Neural progenitor cell (in vitro differentiated cells): ENCODE measurements around the gene EYS. TPM values are rescaled to one million over a fixed set of nuclear protein-coding genes. Genes with fewer than 3 reads are reported as not detected.

Experiments
- DNase-seq: peaks from one replicate; pipeline ENCODE4 v3.0.0-alpha.2; 2016; ENCODE audit warnings: low spot score
- H2AFZ ChIP-seq: fragments of 200-600 bp; sonication (generic); replicated peaks from 2 replicates; pipeline ENCODE4 v1.6.1; 2016; ENCODE audit warnings: antibody characterized with exemption
- H3F3A ChIP-seq: fragments of 200-600 bp; sonication (generic); 2 replicates; pipeline ENCODE4 v1.6.1; 2016; ENCODE audit warnings: antibody characterized with exemption, low read depth
- H3K27ac ChIP-seq: fragments of 200-600 bp; sonication (generic); 2 replicates; pipeline ENCODE4 v1.5.1; 2016; ENCODE audit warnings: mild to moderate bottlenecking
- H3K27me3 ChIP-seq: fragments of 200-600 bp; sonication (generic); 2 replicates; pipeline ENCODE4 v1.6.1; 2016; ENCODE audit warnings: mild to moderate bottlenecking, moderate library complexity
- H3K36me3 ChIP-seq: fragments of 200-600 bp; sonication (generic); 2 replicates; pipeline ENCODE4 v1.5.1; 2016
- H3K4me1 ChIP-seq: fragments of 200-600 bp; sonication (generic); 2 replicates; pipeline ENCODE4 v1.6.1; 2016; ENCODE audit warnings: mixed run types
- H3K4me2 ChIP-seq: fragments of 200-600 bp; sonication (generic); 2 replicates; pipeline ENCODE4 v1.6.1; 2016
- H3K4me3 ChIP-seq: fragments of 200-600 bp; sonication (generic); 2 replicates; pipeline ENCODE4 v1.5.1; 2016
- H3K79me2 ChIP-seq: fragments of 200-600 bp; sonication (generic); 2 replicates; pipeline ENCODE4 v1.6.1; 2016; ENCODE audit warnings: low read depth
- H3K9ac ChIP-seq: fragments of 200-600 bp; sonication (generic); 2 replicates; pipeline ENCODE4 v1.6.1; 2016
- H3K9me3 ChIP-seq: fragments of 200-600 bp; sonication (generic); 2 replicates; pipeline ENCODE4 v1.5.1; 2016; ENCODE audit warnings: low read depth
- H4K20me1 ChIP-seq: fragments of 200-600 bp; sonication (generic); 2 replicates; pipeline ENCODE4 v1.6.1; 2016; ENCODE audit warnings: low read depth
- H3K27ac Mint-ChIP-seq: 3 replicates; pipeline ENCODE4 v1.8.0; 2021; ENCODE audit warnings: mixed read lengths
- H3K27me3 Mint-ChIP-seq: 2 replicates; pipeline ENCODE4 v1.8.0; 2022; ENCODE audit warnings: low read depth, mild to moderate bottlenecking, inconsistent platforms, moderate library complexity, mixed read lengths; ENCODE audit not compliant: insufficient read depth
- H3K36me3 Mint-ChIP-seq: 3 replicates; pipeline ENCODE4 v1.8.0; 2021; ENCODE audit warnings: mixed read lengths
- H3K4me1 Mint-ChIP-seq: 3 replicates; pipeline ENCODE4 v1.8.0; 2021; ENCODE audit warnings: mixed read lengths
- H3K4me3 Mint-ChIP-seq: 3 replicates; pipeline ENCODE4 v1.8.0; 2021; ENCODE audit warnings: mild to moderate bottlenecking, moderate library complexity, mixed read lengths
- H3K9me3 Mint-ChIP-seq: 3 replicates; pipeline ENCODE4 v1.8.0; 2020; ENCODE audit warnings: mixed read lengths
- CTCF ChIP-seq: fragments of 200-600 bp; sonication (generic); IDR thresholded peaks from 2 replicates; pipeline ENCODE4 v1.5.1; 2017; ENCODE audit warnings: antibody characterized with exemption, mild to moderate bottlenecking
- EZH2 ChIP-seq: fragments of 200-600 bp; sonication (generic); IDR thresholded peaks from 2 replicates; pipeline ENCODE4 v1.6.1; 2017; ENCODE audit warnings: antibody characterized with exemption, mild to moderate bottlenecking, moderate library complexity
- EZH2phosphoT487 ChIP-seq: fragments of 200-600 bp; sonication (generic); IDR thresholded peaks from 2 replicates; pipeline ENCODE4 v1.6.1; 2017; ENCODE audit warnings: antibody characterized with exemption
- total RNA-seq: library from RNA; depleted of rRNA; stranded (reverse); fragments of >200 nt; gene quantifications from 2 replicates; pipeline ENCODE4 v1.2.3, GENCODE V29; 2015; ENCODE audit warnings: low replicate concordance

EYS gene
- total RNA-seq, 1 donor from 2014 or later, result not detected

GRCh38 chr6:64213697-64214096, 1493.3 kb downstream of the EYS start:
- no peaks in the 10 kb centered on the region for H3K4me1 Mint-ChIP-seq
- no peaks in the 10 kb centered on the region for H3K27me3 Mint-ChIP-seq
- no peak overlapping the region for H3K4me3 Mint-ChIP-seq
- H3K4me3 ChIP-seq, result no peak overlapping the region
- no peaks in the 10 kb centered on the region for H3K9me3 ChIP-seq
- no peaks in the 10 kb centered on the region for H3K4me1 ChIP-seq
- TF ChIP-seq EZH2 (no peak), EZH2phosphoT487 (no peak), CTCF (no peak)
- H3F3A ChIP-seq, result no peaks in the 10 kb centered on the region
- H3K9ac ChIP-seq, result no peak overlapping the region
- no peaks in the 10 kb centered on the region for H3K27me3 ChIP-seq
- H3K36me3 ChIP-seq, result no peaks in the 10 kb centered on the region
- H3K36me3 Mint-ChIP-seq, result no peaks in the 10 kb centered on the region
- H2AFZ ChIP-seq, result no peak overlapping the region
- DNase-seq, result no peak
- H3K27ac Mint-ChIP-seq, result no peak overlapping the region
- H3K27ac ChIP-seq, result no peak overlapping the region
- no peaks in the 10 kb centered on the region for H4K20me1 ChIP-seq
- no peak overlapping the region for H3K4me2 ChIP-seq
- no peaks in the 10 kb centered on the region for H3K9me3 Mint-ChIP-seq
- no peaks in the 10 kb centered on the region for H3K79me2 ChIP-seq

GRCh38 chr6:64197246-64197645, 1509.8 kb downstream of the EYS start:
- H3K4me1 Mint-ChIP-seq, result no peaks in the 10 kb centered on the region
- Histone ChIP-seq H3K79me2 (no peaks in the 10 kb centered on the region), H4K20me1 (no peaks in the 10 kb centered on the region), H3K27me3 (no peaks in the 10 kb centered on the region), H3K9ac (no peak overlapping the region), H3K9me3 (no peaks in the 10 kb centered on the region), H3K4me3 (no peak overlapping the region), H3K27ac (no peak overlapping the region), H3K4me2 (no peak overlapping the region), H3F3A (no peaks in the 10 kb centered on the region), H3K36me3 (no peaks in the 10 kb centered on the region), H3K4me1 (no peaks in the 10 kb centered on the region), H2AFZ (no peak overlapping the region)
- H3K27me3 Mint-ChIP-seq, result no peaks in the 10 kb centered on the region
- DNase-seq, result no peak
- no peak overlapping the region for H3K4me3 Mint-ChIP-seq
- TF ChIP-seq CTCF, result no peak
- TF ChIP-seq EZH2phosphoT487, result no peak
- no peak for TF ChIP-seq EZH2
- no peaks in the 10 kb centered on the region for H3K9me3 Mint-ChIP-seq
- no peak overlapping the region for H3K27ac Mint-ChIP-seq
- H3K36me3 Mint-ChIP-seq, result no peaks in the 10 kb centered on the region

- Mint-ChIP-seq H3K4me1 (no peaks in the 10 kb centered on the region), H3K9me3 (peaks cover 2% of the 10 kb centered on the region), H3K27me3 (peaks cover 5% of the 10 kb centered on the region), H3K36me3 (no peaks in the 10 kb centered on the region), H3K4me3 (no peak overlapping the region), H3K27ac (no peak overlapping the region)
- H3K79me2 ChIP-seq, result no peaks in the 10 kb centered on the region
- H3F3A ChIP-seq, result no peaks in the 10 kb centered on the region
- no peak for DNase-seq
- H3K4me2 ChIP-seq, result no peak overlapping the region
- no peak for TF ChIP-seq EZH2
- no peak for TF ChIP-seq CTCF
- no peak for TF ChIP-seq EZH2phosphoT487
- H2AFZ ChIP-seq, result peak overlapping the region; percentile 15
- no peaks in the 10 kb centered on the region for H3K4me1 ChIP-seq
- no peaks in the 10 kb centered on the region for H3K36me3 ChIP-seq
- H3K9me3 ChIP-seq, result no peaks in the 10 kb centered on the region
- H3K4me3 ChIP-seq, result no peak overlapping the region
- H3K9ac ChIP-seq, result no peak overlapping the region
- H3K27me3 ChIP-seq, result no peaks in the 10 kb centered on the region
- H4K20me1 ChIP-seq, result no peaks in the 10 kb centered on the region
- H3K27ac ChIP-seq, result no peak overlapping the region
Measured at GRCh38 chr6:64186592-64186991, 1520.4 kb downstream of the EYS start.
